ENCODE measurements around the gene NRAP. TPM values are rescaled to one million over a fixed set of nuclear protein-coding genes. Genes with fewer than 3 reads are reported as not detected.

The NRAP gene
- polyA plus RNA-seq, 3 donors = not detected

DNA sequence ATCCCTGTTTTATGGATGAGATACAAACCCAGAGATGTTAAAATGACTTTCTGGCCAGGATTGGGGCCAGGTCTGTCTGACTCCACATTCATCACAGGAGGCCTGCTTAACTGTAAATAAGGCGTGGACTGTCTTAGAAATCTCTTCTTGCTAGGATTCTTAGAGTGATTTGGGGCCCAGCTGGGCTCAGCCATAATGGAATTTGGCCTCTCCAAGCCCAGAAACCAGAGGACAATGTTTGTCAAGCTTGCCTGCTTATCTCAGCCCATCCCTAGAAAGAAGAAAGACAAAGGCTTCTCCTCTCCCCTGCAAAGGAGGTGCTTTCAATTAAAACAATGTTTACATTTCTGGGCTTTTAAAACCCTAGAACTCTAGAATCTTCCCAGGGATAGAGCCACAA is 108.1 kb downstream of the NRAP start:
- H3K9ac ChIP-seq (ENCODE audit: insufficient read depth, low read length, poor library complexity, severe bottlenecking) = no peak overlapping the region
- H3K9me3 ChIP-seq (replicated peaks in 1 of 2; ENCODE audit: control insufficient read depth in 1 of 2, insufficient read depth in 1 of 2, low read length in 2 of 2) = no peaks in the 10 kb centered on the region
- H3K4me3 ChIP-seq (replicated peaks in 1 of 3; ENCODE audit: low read depth in 2 of 3, low read length in 3 of 3) = no peak overlapping the region
- H3K36me3 ChIP-seq (replicated peaks in 1 of 2; ENCODE audit: control insufficient read depth in 1 of 2, insufficient read depth in 2 of 2, low read length in 2 of 2) = no peaks in the 10 kb centered on the region
- H3K27ac ChIP-seq (ENCODE audit: low read depth in 1 of 2, low read length in 2 of 2) = no peak overlapping the region
- no peak overlapping the region for H2AFZ ChIP-seq (ENCODE audit: insufficient read depth, low read depth, low read length, poor library complexity, severe bottlenecking)
- H3K4me1 ChIP-seq (ENCODE audit: control insufficient read depth in 1 of 2, insufficient read depth in 2 of 2, low read length in 2 of 2) = no peaks in the 10 kb centered on the region
- H3K27me3 ChIP-seq (ENCODE audit: control insufficient read depth in 2 of 2, insufficient read depth in 2 of 2, low read length in 2 of 2) = peaks cover 0 to 10% of the 10 kb centered on the region in 2 donors
- 100% methylated on average over 1 of the region's 1 CpG for WGBS (ENCODE audit: insufficient coverage)
- H3K4me2 ChIP-seq (replicated peaks; ENCODE audit: extremely low read depth, low read length, poor library complexity, severe bottlenecking) = no peak overlapping the region
- intact Hi-C loops (cut with micrococcal nuclease) = no loop called here
- Mint-ChIP-seq H3K27ac (no peak overlapping the region), H3K4me3 (no peak overlapping the region), H3K36me3 (no peaks in the 10 kb centered on the region), H3K9me3 (no peaks in the 10 kb centered on the region), H3K27me3 (ENCODE audit: low read depth in 3 of 3) (peaks cover 10 to 17% (median 12%) of the 10 kb centered on the region in 3 donors), H3K4me1 (peaks cover 4% of the 10 kb centered on the region)
- TF ChIP-seq, protein P1, sequence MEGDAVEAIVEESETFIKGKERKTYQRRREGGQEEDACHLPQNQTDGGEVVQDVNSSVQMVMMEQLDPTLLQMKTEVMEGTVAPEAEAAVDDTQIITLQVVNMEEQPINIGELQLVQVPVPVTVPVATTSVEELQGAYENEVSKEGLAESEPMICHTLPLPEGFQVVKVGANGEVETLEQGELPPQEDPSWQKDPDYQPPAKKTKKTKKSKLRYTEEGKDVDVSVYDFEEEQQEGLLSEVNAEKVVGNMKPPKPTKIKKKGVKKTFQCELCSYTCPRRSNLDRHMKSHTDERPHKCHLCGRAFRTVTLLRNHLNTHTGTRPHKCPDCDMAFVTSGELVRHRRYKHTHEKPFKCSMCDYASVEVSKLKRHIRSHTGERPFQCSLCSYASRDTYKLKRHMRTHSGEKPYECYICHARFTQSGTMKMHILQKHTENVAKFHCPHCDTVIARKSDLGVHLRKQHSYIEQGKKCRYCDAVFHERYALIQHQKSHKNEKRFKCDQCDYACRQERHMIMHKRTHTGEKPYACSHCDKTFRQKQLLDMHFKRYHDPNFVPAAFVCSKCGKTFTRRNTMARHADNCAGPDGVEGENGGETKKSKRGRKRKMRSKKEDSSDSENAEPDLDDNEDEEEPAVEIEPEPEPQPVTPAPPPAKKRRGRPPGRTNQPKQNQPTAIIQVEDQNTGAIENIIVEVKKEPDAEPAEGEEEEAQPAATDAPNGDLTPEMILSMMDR (IDR thresholded peaks at IDR 0.05) = no peak
- no peaks in the 10 kb centered on the region for H3K79me2 ChIP-seq (ENCODE audit: insufficient read depth, low read length)
- no peak for DNase-seq
- H4K20me1 ChIP-seq (ENCODE audit: insufficient read depth, low read length) = no peaks in the 10 kb centered on the region

DNA sequence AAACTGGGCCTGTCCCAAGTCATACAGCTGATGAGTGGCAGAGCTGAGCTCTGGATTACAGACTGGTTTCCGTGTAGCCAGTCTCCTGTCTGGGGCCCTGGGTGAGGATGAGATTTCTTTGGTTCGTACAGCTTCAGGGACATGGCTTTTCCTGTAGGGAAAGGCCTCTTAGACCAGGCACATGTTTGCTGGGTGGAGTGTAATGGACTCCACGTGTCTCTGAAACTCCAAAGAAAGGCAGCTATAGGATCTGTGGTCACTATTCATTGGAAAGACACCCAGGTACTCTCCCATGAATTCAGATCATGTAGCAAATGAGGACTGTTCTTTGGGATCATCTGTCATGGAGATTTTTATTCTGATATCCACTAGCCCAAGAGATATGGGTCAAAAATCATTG is 108.6 kb downstream of the NRAP start:
- H3K27me3 ChIP-seq (ENCODE audit: control insufficient read depth in 2 of 2, insufficient read depth in 2 of 2, low read length in 2 of 2) = peaks cover 0 to 10% of the 10 kb centered on the region in 2 donors
- H3K36me3 Mint-ChIP-seq = no peaks in the 10 kb centered on the region
- H3K9me3 Mint-ChIP-seq = peaks cover 0 to 1% (median 0%) of the 10 kb centered on the region in 7 donors
- H3K4me3 Mint-ChIP-seq = no peak overlapping the region
- H3K4me1 Mint-ChIP-seq = peaks cover 4% of the 10 kb centered on the region
- H3K9ac ChIP-seq (ENCODE audit: insufficient read depth, low read length, poor library complexity, severe bottlenecking) = no peak overlapping the region
- no peak overlapping the region for H3K4me3 ChIP-seq (replicated peaks in 1 of 3; ENCODE audit: low read depth in 2 of 3, low read length in 3 of 3)
- no peaks in the 10 kb centered on the region for H3K36me3 ChIP-seq (replicated peaks in 1 of 2; ENCODE audit: control insufficient read depth in 1 of 2, insufficient read depth in 2 of 2, low read length in 2 of 2)
- no peaks in the 10 kb centered on the region for H3K79me2 ChIP-seq (ENCODE audit: insufficient read depth, low read length)
- no peak overlapping the region for H2AFZ ChIP-seq (ENCODE audit: insufficient read depth, low read depth, low read length, poor library complexity, severe bottlenecking)
- no peak overlapping the region for H3K4me2 ChIP-seq (replicated peaks; ENCODE audit: extremely low read depth, low read length, poor library complexity, severe bottlenecking)
- no peak overlapping the region for H3K27ac Mint-ChIP-seq
- no peak for DNase-seq
- intact Hi-C loops (cut with micrococcal nuclease) = no loop called here
- H3K27me3 Mint-ChIP-seq (ENCODE audit: low read depth in 3 of 3) = peaks cover 10 to 17% (median 12%) of the 10 kb centered on the region in 3 donors
- 96% methylated on average over 3 of the region's 3 CpGs for WGBS (ENCODE audit: insufficient coverage)
- H3K9me3 ChIP-seq (replicated peaks in 1 of 2; ENCODE audit: control insufficient read depth in 1 of 2, insufficient read depth in 1 of 2, low read length in 2 of 2) = no peaks in the 10 kb centered on the region
- H4K20me1 ChIP-seq (ENCODE audit: insufficient read depth, low read length) = no peaks in the 10 kb centered on the region
- TF ChIP-seq, protein P1 (IDR thresholded peaks at IDR 0.05) = no peak
- H3K4me1 ChIP-seq (ENCODE audit: control insufficient read depth in 1 of 2, insufficient read depth in 2 of 2, low read length in 2 of 2) = no peaks in the 10 kb centered on the region
- no peak overlapping the region for H3K27ac ChIP-seq (ENCODE audit: low read depth in 1 of 2, low read length in 2 of 2)
